SK-N-MC (cell line): ENCODE measurements around the gene CLPSL1.

Experiments
- EZH2 ChIP-seq: fragments of 200-600 bp; sonication (generic); IDR thresholded peaks from one replicate; pipeline ENCODE4 v1.6.1; 2017; ENCODE audit warnings: antibody characterized with exemption
- POLR2AphosphoS5 ChIP-seq: IDR thresholded peaks from 2 replicates; pipeline ENCODE4 v1.6.1; 2012; ENCODE audit warnings: mild to moderate bottlenecking, low read depth, low read length, borderline replicate concordance

DNA sequence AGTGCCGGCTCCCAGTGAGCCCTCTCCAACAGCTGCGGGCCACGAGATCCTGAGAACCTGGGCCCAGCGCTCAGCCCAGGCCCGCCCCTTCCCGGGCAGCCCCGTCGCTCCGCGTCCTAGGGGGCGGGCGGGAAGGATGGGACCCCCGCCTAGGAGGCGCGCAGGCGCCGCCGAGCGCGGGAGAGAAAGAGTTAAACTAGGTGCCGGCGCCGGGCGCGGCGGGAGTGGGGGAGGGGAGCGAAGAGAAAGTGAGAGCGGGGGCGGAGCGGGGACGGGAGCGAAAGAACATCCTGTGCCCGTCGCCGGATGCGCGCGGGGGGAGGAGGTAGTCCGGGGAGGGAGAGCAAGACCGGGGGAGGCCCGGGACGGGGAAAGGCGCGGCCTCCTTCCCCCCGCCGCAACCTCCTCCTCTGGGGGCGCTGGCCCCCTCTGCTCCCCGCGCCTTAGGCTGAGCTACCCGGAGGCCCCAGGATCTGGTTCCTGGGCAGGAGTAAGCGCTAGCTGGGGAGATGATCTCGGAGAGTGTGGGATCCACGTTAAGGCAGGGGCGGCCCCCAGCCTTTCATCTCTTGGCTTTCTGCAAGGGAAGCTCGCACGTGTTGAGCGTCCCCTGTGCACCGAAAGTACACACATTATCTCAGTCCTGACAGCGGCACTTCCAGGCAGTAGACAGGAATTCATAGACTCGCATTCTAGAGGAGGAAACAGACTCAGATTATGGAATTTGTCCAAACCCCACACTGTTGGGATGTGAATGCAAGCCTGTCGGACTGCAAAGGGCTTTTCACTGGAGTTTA lies 48.9 kb upstream of the CLPSL1 start:
- TF ChIP-seq EZH2 (no peak), POLR2AphosphoS5 (peak; percentile 65)
